ENCODE data around the gene GAPDH. TPM values are rescaled to one million over a fixed set of nuclear protein-coding genes. Genes with fewer than 3 reads are reported as not detected.

Gene GAPDH
- 7,875 and 8,077 TPM in 2 replicates for polyA plus RNA-seq (2012; rRNA removed)
- 5,050 and 6,344 TPM in 2 replicates for polyA plus RNA-seq (2012; cell fraction: cytosol; rRNA removed)
- polyA plus RNA-seq (2012; cell fraction: nucleus; rRNA removed): 5,294 and 6,955 TPM in 2 replicates

- Histone ChIP-seq H3K27me3 (ENCODE audit: insufficient read depth) (no peaks in the 10 kb centered on the region), H4K20me1 (ENCODE audit: insufficient read depth) (peaks cover 47% of the 10 kb centered on the region), H3K4me2 (peak within 1 kb of the TSS; percentile 100), H3K9me2 (no peaks in the 10 kb centered on the region), H3K79me2 (ENCODE audit: insufficient read depth) (peaks cover 62% of the 10 kb centered on the region), H3F3A (replicated peaks; ENCODE audit: insufficient read depth) (peaks cover 82% of the 10 kb centered on the region), H3K27ac (ENCODE audit: low read depth in 2 of 2, low read length in 1 of 2) (peak within 1 kb of the TSS; percentile 96 to 98), H3K4me3 (ENCODE audit: low read depth in 2 of 2, low read length in 1 of 2) (peak within 1 kb of the TSS; percentile 93 to 97), H3K4me1 (ENCODE audit: control insufficient read depth in 1 of 2, insufficient read depth in 2 of 2, low read depth in 1 of 2, low read length in 1 of 2) (peaks cover 15 to 34% of the 10 kb centered on the region in 2 experiments; a peak in 3 of 4 replicates), H3K9me3 (no peaks in the 10 kb centered on the region), H3K36me3 (replicated peaks in 1 of 2; ENCODE audit: control insufficient read depth in 1 of 2, insufficient read depth in 2 of 2, low read length in 1 of 2) (peaks cover 50 to 56% of the 10 kb centered on the region in 2 experiments), H2AFZ (ENCODE audit: low read depth) (peak within 1 kb of the TSS; percentile 86), H3K9ac (peak within 1 kb of the TSS; percentile 99)
- ChIA-PET POLR2A (interaction anchor here (0.6 to 2.8 kb wide), 19 partner anchors 14 to 392 kb away, joined by 3 to 30 read pairs (median 5); partner anchors contain the start of genes COPS7A, MRPL51, NOP2 and TAPBPL), CTCF (interaction anchor here (1.0 to 9.4 kb wide), 2 partner anchors 19 to 111 kb away, joined by 4 to 228 read pairs; partner anchors contain the start of gene IFFO1)
- DNase-seq: peak; percentile 94
- under 1% methylated on average over 44 of the region's 62 CpGs for WGBS (ENCODE audit: low lambda C conversion rate)
- TF ChIP-seq FOSL2 (IDR thresholded peaks at IDR 0.05; ENCODE audit: borderline replicate concordance, low read depth) (peak; percentile 48; the same call in 1 of the 2 replicates), GABPA (IDR thresholded peaks at IDR 0.05; ENCODE audit: low read depth) (no peak), REST (IDR thresholded peaks at IDR 0.05; ENCODE audit: low read depth, low read length) (peak; percentile 80), JUND (IDR thresholded peaks at IDR 0.05) (peak; percentile 47; the same call in 1 of the 2 replicates), MEF2A (IDR thresholded peaks at IDR 0.05; ENCODE audit: borderline replicate concordance, low read depth) (no peak), NRF1 (IDR thresholded peaks at IDR 0.05; ENCODE audit: low read depth, low read length) (no peak), RCOR1 (IDR thresholded peaks at IDR 0.05; ENCODE audit: low read length) (no peak), YY1 (IDR thresholded peaks at IDR 0.05; ENCODE audit: low read depth) (peak; percentile 64; the same call in 1 of the 2 replicates), POLR2AphosphoS5 (IDR thresholded peaks at IDR 0.05; ENCODE audit: low read depth, low read length) (peak; percentile 100), ELF1 (IDR thresholded peaks at IDR 0.05) (0 out of 2 replicates have a peak, but pooled peaks have one; percentile 16), TAF1 (IDR thresholded peaks at IDR 0.05; ENCODE audit: borderline replicate concordance, low read depth, low read length) (peak; percentile 97), TEAD4 (IDR thresholded peaks at IDR 0.05; ENCODE audit: borderline replicate concordance, insufficient read depth) (0 out of 2 replicates have a peak, but pooled peaks have one; percentile 42), MXI1 (IDR thresholded peaks at IDR 0.05; ENCODE audit: low read depth, low read length) (peak; percentile 80), PBX3 (IDR thresholded peaks at IDR 0.05) (peak; percentile 50; the same call in 1 of the 2 replicates), EP300 (IDR thresholded peaks at IDR 0.05; ENCODE audit: borderline replicate concordance in 1 of 2, low read depth in 1 of 2, low read length in 1 of 2) (peak in 1 of 2 experiments; percentile 57; a peak in 2 of 4 replicates), GATA2 (CRISPR knock-in tag; IDR thresholded peaks at IDR 0.05) (no peak), TCF12 (IDR thresholded peaks at IDR 0.05) (0 out of 2 replicates have a peak, but pooled peaks have one; percentile 35), RXRA (IDR thresholded peaks at IDR 0.05; ENCODE audit: borderline replicate concordance, low read depth) (0 out of 2 replicates have a peak, but pooled peaks have one; percentile 3), FOXJ3 (CRISPR knock-in tag; IDR thresholded peaks at IDR 0.05) (0 out of 2 replicates have a peak, but pooled peaks have one; percentile 14), CHD2 (IDR thresholded peaks at IDR 0.05; ENCODE audit: low read length, partially characterized antibody) (peak; percentile 69), MAX (IDR thresholded peaks at IDR 0.05; ENCODE audit: low read depth) (peak; percentile 57; the same call in 1 of the 2 replicates)
- TF ChIP-seq, protein P1, sequence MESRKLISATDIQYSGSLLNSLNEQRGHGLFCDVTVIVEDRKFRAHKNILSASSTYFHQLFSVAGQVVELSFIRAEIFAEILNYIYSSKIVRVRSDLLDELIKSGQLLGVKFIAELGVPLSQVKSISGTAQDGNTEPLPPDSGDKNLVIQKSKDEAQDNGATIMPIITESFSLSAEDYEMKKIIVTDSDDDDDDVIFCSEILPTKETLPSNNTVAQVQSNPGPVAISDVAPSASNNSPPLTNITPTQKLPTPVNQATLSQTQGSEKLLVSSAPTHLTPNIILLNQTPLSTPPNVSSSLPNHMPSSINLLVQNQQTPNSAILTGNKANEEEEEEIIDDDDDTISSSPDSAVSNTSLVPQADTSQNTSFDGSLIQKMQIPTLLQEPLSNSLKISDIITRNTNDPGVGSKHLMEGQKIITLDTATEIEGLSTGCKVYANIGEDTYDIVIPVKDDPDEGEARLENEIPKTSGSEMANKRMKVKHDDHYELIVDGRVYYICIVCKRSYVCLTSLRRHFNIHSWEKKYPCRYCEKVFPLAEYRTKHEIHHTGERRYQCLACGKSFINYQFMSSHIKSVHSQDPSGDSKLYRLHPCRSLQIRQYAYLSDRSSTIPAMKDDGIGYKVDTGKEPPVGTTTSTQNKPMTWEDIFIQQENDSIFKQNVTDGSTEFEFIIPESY (IDR thresholded peaks at IDR 0.05; ENCODE audit: borderline replicate concordance, low read depth): peak; percentile 26; the same call in 1 of the 2 replicates
- TF ChIP-seq, protein P2, sequence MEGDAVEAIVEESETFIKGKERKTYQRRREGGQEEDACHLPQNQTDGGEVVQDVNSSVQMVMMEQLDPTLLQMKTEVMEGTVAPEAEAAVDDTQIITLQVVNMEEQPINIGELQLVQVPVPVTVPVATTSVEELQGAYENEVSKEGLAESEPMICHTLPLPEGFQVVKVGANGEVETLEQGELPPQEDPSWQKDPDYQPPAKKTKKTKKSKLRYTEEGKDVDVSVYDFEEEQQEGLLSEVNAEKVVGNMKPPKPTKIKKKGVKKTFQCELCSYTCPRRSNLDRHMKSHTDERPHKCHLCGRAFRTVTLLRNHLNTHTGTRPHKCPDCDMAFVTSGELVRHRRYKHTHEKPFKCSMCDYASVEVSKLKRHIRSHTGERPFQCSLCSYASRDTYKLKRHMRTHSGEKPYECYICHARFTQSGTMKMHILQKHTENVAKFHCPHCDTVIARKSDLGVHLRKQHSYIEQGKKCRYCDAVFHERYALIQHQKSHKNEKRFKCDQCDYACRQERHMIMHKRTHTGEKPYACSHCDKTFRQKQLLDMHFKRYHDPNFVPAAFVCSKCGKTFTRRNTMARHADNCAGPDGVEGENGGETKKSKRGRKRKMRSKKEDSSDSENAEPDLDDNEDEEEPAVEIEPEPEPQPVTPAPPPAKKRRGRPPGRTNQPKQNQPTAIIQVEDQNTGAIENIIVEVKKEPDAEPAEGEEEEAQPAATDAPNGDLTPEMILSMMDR (IDR thresholded peaks at IDR 0.05): no peak
These were observed at the start of gene GAPDH for GRCh38 chr12:6533923-6534694. Gene GAPDH (plus strand): TSS chr12:6534517. CDS start chr12:6534833, 316 bp downstream.
